ENCODE measurements around the gene AMPD3.

Gene AMPD3

DNA sequence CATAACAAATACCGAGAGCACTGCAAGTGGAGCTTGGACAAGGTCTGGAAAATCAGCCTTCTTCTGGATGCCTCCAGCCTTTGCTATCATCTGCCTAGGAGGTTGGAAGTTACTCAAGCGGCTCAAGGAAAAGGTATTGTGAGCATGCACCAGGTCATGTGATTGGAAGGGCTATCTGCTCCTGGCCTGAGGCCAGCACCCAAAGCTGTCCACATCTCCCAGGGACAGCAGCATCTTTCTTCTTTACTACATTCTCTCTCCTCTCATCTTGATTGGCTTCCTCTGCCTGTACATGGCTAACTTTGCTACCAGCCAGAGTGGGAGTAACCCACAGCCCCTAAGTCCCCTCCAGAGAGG, 44.2 kb upstream of the AMPD3 start:
- no peak for DNase-seq (ENCODE audit: low read depth)
- TF ChIP-seq, protein P1, sequence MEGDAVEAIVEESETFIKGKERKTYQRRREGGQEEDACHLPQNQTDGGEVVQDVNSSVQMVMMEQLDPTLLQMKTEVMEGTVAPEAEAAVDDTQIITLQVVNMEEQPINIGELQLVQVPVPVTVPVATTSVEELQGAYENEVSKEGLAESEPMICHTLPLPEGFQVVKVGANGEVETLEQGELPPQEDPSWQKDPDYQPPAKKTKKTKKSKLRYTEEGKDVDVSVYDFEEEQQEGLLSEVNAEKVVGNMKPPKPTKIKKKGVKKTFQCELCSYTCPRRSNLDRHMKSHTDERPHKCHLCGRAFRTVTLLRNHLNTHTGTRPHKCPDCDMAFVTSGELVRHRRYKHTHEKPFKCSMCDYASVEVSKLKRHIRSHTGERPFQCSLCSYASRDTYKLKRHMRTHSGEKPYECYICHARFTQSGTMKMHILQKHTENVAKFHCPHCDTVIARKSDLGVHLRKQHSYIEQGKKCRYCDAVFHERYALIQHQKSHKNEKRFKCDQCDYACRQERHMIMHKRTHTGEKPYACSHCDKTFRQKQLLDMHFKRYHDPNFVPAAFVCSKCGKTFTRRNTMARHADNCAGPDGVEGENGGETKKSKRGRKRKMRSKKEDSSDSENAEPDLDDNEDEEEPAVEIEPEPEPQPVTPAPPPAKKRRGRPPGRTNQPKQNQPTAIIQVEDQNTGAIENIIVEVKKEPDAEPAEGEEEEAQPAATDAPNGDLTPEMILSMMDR (conservative IDR thresholded peaks at IDR 0.05; ENCODE audit: low read length): no peak

DNA sequence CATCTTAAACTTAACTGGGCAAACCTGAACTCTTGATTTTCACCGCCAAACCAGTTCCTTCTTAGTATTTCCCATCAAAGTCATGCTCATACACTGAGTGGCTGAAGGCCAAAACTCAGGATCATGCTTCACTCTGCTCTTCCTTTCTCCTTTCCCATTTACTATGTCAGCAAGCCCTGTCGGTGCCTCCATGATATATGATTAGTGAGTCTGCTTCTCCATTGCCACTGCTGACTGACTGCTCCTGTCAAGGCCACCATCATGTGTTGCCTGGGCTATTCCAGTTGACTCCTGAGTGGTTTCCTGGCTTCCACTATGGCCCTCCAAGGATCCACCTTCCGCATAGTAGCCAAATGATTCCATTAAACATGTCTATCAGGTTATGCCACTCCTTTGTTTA, 42.8 kb upstream of the AMPD3 start:
- H3K4me3 ChIP-seq (ENCODE audit: low read length): no peak overlapping the region
- TF ChIP-seq, protein P1 (conservative IDR thresholded peaks at IDR 0.05; ENCODE audit: low read length): no peak
- no peak for DNase-seq (ENCODE audit: low read depth)

More for the DNA sequence above, 44.2 kb upstream of the AMPD3 start:
- H3K4me3 ChIP-seq (ENCODE audit: low read length): no peak overlapping the region

DNA sequence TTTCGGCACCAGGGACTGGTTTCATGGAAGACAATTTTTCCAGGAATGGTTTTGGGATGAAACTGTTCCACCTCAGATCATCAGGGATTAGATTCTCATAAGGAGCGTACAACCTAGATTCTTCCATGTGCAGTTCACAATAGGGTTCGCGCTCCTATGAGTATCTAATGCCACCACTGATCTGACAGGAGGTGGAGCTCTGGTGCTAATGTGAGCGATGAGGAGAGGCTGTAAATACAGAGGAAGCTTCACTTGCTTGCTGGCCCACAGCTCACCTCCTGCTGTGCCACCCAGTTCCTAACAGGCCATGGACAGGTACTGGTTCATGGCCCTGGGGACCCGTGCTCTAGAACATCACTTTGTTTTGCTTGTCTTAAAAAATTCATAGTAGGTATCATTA, 41.8 kb upstream of the AMPD3 start:
- TF ChIP-seq, protein P1 (conservative IDR thresholded peaks at IDR 0.05; ENCODE audit: low read length): no peak
- no peak overlapping the region for H3K4me3 ChIP-seq (ENCODE audit: low read length)
- DNase-seq (ENCODE audit: low read depth): no peak

GRCh38 chr11:10414181-10414580, 40.9 kb upstream of the AMPD3 start:
- no peak overlapping the region for H3K4me3 ChIP-seq (ENCODE audit: low read length)
- TF ChIP-seq, protein P1 (conservative IDR thresholded peaks at IDR 0.05; ENCODE audit: low read length): no peak
- no peak for DNase-seq (ENCODE audit: low read depth)

GRCh38 chr11:10414659-10415058, 40.4 kb upstream of the AMPD3 start:
- H3K4me3 ChIP-seq (ENCODE audit: low read length): no peak overlapping the region
- peak; percentile 73 for DNase-seq (ENCODE audit: low read depth)
- TF ChIP-seq, protein P1 (conservative IDR thresholded peaks at IDR 0.05; ENCODE audit: low read length): 0 out of 2 replicates have a peak, but pooled peaks have one; percentile 4

DNA sequence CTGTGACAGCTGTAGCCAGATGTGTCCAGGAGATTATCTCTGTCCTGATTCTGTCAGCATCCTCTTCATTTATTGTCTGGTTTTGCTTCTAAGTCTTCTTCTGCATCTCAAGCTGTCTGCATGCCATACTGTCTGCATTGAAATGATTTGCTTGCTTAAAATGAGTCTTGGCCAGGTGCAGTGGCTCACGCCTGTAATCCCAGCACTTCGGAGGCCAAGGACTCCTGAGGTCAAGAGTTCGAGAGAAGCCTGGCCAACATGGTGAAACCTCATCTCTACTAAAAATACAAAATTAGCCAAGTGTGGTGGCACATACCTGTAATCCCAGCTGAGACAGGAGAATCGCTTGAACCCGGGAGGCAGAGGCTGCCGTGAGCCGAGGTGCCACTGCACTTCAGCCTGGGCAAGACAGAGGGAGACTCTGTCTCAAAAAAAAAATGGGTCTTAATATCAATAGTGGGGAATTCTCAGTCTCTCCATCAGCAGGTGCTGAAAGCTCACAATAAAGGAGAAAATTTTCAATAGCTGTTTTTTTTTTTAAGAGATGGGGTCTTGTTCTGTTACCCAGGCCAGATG, 39.2 kb upstream of the AMPD3 start:
- TF ChIP-seq, protein P1 (conservative IDR thresholded peaks at IDR 0.05; ENCODE audit: low read length): no peak
- H3K4me3 ChIP-seq (ENCODE audit: low read length): no peak overlapping the region
- DNase-seq (ENCODE audit: low read depth): no peak

DNA sequence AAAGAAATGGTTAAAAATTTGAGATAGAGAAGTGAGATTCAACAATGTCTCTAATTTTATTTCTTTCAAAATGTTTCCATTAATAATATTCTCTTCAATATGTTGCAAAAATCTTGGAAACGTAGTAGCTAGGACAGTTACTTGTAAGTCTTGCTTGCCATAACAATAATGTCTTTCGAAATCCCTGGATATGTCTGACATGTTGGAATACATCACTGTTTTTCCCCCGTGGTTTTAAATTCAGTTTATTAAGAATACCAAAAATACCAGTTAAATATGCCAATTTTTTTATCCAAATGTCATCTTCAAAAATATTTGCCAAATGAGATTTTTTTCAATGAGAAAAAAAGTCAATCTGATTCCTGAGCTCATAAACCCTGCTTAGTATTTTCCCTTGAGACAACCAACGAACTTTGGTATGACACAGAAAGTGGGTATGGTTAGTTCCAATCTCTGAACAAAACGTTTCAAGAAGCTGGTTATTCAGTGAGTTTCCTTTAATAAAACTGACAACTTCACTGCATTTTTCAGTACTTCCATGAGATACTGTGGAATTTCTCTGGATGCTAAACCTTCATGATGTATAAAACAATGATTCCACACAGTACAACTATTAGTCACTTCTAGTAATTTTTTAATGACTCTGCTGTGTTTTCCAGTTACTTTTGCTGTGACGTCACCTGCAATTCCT, 36.7 kb upstream of the AMPD3 start:
- TF ChIP-seq, protein P1 (conservative IDR thresholded peaks at IDR 0.05; ENCODE audit: low read length): no peak
- no peak overlapping the region for H3K4me3 ChIP-seq (ENCODE audit: low read length)
- DNase-seq (ENCODE audit: low read depth): peak; percentile 79
